GM19463 (cell line): ENCODE data around the gene MAOA.
"Not testable (repeated sequence)": the region's sequence is repeated elsewhere in the genome, so short reads cannot be mapped to it uniquely, and the experiment has no call there.

Experiments used
- ATAC-seq: cut with Tn5 transposase; IDR thresholded peaks from one replicate; pipeline ENCODE4 v1.9.1; 2021; ENCODE audit warnings: mild to moderate bottlenecking, moderate library complexity; ENCODE audit not compliant: unreplicated experiment

MAOA gene

DNA sequence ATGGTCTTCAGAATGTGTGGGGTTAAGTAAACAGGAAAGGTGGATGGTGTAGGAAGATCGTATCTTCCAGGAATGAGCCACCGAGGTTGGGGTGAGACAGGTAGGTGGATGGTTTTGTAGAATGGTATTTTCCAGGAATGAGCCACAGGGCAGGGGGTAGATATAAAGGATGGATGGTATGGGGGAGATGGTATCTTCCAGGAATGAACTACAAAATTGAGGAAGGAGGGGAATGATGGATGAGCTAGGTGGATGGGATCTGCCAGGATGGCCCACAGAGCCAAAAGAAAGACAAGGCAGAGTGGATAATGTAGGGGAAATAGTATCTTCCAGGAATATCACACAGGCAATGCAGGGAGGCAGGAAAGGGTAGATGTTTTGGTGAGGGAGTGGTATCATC lies 60.0 kb downstream of the MAOA start:
- ATAC-seq = no peak

- ATAC-seq = no peak
Measured at GRCh38 chrX:43716696-43717095, 60.6 kb downstream of the MAOA start.

DNA sequence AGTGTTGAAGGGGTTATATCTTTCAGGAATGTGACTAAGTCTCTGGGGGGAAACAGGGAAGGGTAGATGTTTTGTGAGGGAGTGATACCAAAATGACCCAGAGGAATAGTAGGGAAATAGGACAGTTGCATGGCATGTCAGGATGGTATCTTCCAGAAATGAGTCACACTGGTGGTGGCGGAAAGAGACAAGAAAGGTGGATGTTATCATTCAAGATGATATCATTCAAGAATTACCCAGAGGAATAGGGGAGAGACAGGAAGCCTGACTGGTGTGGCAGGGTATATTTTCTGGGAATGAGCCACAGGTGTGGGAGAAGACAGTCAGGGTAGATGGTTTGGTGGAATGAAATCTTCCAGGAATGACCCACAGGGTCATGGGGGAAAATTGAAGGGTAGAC lies 61.1 kb downstream of the MAOA start:
- ATAC-seq = no peak

DNA sequence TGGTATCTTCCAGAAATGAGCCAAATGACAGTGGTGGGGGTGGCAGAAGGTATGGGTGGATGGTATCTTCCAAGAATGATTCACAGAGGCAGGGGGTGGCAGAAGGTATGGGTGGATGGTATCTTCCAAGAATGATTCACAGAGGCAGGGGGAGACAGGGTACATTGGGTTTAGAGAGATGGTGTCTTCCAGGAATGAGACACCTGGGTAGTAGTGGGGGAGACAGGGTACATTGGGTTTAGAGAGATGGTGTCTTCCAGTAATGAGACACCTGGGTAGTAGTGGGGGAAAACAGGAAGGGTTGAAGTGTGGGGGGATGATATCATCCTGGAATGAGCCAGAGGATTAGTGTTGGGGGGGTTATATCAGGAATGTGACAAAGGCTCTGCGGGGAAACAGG lies 62.0 kb downstream of the MAOA start:
- ATAC-seq = no peak

DNA sequence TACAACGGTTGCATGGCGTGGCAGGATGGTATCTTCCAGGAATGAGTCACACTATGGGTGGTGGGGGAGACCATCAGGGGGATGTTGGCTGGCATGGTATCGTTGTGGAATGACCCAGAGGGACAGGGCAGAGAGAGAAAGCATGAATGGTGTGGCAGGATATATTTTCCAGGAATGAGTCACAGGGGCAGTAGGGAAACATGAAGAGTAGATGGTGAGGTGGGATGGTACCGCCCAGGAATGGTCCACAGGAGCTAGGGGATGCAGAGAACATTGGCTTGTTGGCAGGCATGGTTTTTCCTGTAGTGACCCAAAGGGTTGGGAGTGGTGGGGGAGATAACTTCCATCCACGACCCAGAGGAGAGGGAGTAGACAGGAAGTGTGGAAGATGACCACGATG lies 62.4 kb downstream of the MAOA start:
- no peak for ATAC-seq

- no peak for ATAC-seq
Measured at GRCh38 chrX:43718956-43719355, 62.9 kb downstream of the MAOA start.

GRCh38 chrX:43720082-43720481 lies 64.0 kb downstream of the MAOA start:
- no peak for ATAC-seq

GRCh38 chrX:43720961-43721360 lies 64.9 kb downstream of the MAOA start:
- no peak for ATAC-seq

- not testable (repeated sequence) for ATAC-seq
Measured at GRCh38 chrX:43725227-43725626, 69.1 kb downstream of the MAOA start.

GRCh38 chrX:43727254-43727653 lies 71.2 kb downstream of the MAOA start:
- not testable (repeated sequence) for ATAC-seq

DNA sequence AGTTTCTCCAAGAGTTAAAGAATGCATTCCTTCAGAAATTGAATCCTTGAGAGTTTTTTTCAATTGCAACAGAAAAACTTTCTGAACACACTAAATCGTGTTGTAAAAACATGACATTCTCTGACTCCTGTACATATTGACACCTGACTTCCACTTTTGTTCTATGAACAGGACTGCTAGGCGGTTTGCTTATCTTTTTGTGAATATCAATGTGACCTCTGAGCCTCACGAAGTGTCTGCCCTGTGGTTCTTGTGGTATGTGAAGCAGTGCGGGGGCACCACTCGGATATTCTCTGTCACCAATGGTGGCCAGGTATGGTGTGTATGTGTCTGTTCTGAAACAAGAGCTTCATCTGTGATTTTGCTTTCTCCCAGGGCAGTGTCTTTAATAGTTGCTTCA lies 71.9 kb downstream of the MAOA start:
- ATAC-seq = no peak

DNA sequence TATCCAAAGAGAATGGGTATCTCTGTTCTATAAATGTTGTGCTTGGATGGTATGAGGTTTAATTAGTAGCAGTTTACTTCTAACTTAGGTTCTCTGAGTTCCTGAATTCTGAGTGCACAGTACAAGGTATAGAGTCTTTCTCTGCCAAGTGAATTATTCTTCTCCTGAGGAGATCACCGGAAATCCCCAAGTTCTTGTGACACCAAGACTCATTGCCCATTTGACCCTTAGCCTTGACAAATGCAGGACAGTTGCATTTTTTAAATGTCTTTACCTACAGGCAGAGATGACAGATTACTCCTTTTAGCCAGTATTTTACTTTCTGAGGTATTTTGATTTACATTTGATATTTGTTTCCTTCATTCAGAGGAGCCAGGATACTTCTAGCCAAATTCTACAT lies 72.9 kb downstream of the MAOA start:
- ATAC-seq = no peak

- ATAC-seq = no peak
Measured at GRCh38 chrX:43731086-43731485, 75.0 kb downstream of the MAOA start.

DNA sequence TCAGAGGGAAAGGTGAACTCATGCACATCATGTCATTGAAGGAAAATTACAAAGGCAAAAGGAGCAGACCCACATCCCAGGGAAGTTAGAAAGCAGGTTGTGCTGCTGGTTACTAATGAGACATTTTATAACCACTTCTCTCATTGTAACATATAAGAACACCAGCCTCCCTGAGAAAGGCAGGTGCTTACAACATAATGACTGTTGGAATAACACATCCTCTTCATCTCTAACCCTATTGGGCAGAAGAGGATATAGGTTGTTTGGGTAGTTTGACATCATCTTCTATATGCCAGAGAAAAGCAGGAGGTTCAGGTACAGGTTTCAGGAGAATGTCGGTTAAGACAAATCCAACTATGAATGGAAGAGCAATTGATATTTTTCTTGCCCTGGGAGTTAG lies 77.6 kb downstream of the MAOA start:
- ATAC-seq = no peak

DNA sequence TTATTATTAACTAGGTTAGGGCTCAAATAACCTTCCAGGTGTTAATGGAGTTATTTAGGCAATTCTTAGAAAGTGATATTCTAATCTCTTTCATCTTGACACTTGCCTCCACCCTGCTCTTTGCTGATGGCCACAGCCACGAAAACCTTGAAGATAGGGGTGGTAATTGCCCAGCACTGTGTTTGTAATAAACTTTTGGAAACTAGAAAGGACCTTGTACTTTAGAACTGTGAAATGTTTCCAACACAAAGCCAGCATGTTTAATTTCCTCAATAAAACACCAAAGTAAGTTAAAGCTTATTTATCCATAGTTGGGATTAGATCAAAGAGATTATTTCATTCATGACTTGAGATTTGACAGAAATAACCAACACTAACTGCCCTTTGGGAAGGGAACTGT lies 78.3 kb downstream of the MAOA start:
- ATAC-seq = no peak

GRCh38 chrX:43735534-43735933 lies 79.4 kb downstream of the MAOA start:
- ATAC-seq = no peak

- no peak for ATAC-seq
Measured at GRCh38 chrX:43735957-43736356, 79.9 kb downstream of the MAOA start.

DNA sequence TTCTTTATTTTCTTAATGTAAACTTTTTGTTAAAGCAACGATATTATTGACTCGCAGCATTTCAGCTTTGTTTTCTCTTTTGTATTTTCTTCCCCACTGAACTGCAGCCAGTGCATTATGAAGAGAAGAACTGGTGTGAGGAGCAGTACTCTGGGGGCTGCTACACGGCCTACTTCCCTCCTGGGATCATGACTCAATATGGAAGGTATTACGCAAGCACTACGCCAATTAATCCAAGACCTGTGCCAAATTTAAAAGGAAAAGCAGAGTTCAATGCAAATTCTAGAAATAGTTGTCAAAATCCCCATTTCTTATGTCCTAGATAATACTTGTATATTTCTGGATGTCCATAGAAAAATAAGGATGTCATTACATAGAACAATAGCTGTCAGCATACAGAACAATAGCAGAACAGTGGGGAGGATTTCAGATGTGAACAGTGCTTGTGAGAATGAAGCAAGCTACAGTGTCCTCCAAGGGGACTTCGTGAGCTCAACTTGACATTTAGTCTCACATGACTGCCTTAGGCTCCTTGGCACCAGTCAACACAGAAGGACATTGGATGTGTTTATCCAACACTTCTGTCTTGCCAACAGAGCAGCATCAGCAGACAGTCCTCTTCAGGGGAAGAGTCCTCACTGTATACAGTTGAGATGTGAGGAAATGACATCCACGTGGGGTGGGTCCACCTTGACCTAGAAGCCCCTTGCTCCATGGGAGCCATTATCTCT lies 85.9 kb downstream of the MAOA start:
- ATAC-seq = no peak

DNA sequence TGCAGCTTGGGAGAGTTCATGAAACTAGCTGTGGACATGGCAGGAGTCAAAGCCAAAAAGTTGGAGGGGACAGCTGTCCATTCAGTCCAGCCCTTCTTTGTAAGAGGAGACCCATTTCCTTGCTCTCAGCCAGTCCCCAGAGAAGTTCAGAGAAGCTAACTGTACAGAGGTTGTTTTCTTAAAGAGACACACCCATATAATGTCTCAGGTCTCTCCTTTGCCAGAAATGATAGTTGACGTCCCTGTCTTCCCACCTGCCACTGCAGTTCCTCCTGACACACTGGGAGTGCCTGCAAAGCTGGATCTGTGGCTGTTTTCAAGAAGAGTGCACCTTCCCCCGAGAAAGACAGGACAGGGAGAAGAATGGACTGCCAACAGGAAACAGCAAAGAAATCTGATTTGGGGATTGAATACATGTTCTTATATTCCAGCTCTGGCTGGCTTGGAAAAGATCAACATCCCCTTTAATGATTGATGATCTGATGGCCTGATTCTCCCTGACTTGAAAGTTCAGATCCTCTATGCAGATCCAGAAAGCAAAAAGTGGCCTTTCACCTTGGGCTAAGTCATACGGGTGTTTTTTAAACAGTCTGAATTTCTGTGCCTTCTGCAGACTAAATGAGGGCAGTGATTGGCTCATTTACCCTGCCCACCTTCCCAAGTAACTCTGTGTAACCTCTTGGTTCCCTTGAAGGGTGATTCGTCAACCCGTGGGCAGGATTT lies 87.2 kb downstream of the MAOA start:
- ATAC-seq = no peak

GRCh38 chrX:43744284-43744683 lies 88.2 kb downstream of the MAOA start:
- ATAC-seq = no peak

DNA sequence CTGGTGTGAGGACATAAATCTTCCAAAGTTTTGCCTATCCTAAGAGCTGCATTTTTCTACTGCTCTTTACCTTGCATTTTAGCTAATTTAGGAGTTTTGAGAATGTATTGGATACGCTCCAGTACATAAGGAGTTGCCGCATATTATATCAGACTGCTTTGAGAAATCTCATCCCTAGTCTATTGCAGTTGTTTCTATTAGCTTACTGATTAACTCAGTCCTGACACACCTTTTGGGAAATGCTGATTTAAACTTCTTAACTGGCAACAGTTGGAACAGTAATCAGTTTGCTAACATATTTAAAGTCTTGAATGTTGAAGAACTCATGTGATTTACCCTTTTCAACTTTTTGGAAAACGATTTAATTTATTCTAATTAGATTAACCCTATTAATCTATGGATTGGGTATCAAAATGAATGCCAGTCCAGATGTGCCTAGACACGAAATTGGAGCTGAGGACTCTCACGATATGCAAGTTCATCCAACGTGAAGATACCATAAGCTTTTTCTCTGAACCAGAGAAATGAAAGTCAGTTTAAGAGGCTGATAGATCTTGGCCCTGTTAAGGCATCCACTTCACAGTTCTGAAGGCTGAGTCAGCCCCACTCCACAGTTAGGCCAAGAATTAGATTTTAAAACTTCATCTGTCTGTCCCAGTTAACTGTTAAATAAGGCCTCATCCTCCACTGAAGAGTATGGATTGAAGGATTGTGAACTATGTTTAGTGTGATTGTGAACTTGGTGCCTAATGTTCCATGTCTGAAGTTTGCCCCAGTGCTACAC lies 90.0 kb downstream of the MAOA start:
- ATAC-seq = no peak

DNA sequence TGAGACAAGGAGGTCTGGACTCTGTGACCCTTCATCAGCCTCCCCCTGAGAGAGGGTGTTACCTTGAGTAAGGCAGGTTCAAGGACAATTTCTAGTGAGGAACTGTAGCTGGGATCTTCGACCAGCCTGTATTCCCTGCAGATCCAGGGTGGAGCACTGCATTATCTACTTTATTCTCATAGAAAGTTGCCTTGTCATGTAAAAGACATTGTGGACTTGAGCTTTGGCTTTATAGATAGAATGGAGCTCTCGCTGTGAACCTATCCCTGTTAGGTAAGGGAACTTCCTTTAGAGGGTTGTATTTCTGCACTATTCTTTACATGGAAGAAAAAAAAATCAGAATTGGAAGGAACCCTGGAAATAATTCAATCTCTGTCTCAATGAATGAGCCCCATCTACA lies 91.4 kb downstream of the MAOA start:
- no peak for ATAC-seq
